ENCODE measurements around the gene ASTN2. TPM values are rescaled to one million over a fixed set of nuclear protein-coding genes. Genes with fewer than 3 reads are reported as not detected.

Gene ASTN2
- total RNA-seq, 4 donors from 2014 or later, result 0.97 to 4.7 (median 3.0) TPM

DNA sequence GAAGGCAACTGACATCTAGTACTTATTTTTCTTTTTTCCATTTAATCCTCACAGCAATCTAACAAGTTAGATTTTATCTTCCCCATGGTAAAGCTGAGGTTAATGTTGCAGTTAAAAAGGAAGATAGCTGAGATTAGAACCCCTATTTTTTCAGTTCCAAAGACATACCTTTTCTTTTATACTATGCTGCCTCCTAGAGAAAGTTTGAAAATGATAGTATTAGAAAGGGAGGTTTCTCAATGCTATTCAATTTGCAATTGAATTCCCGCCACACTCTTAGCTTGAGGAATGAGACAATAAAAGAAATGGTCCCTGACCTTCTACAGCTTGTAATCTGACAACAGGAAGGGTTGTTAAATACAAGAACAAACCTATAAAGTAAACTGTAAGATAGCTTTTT lies 923.6 kb downstream of the ASTN2 start:
- TF ChIP-seq CTCF (IDR thresholded peaks at IDR 0.05) (no peak), POLR2A (IDR thresholded peaks at IDR 0.05) (no peak)
- no peak overlapping the region for H3K4me3 ChIP-seq (ENCODE audit: low read depth, poor library complexity, severe bottlenecking)
- no peak for DNase-seq (ENCODE audit: low spot score in 2 of 2)
- WGBS, 2 donors, result 84 to 94% methylated on average over 1 of the region's 1 CpG
- intact Hi-C loops (cut with DNase I; ENCODE audit: low total_unique reads), result no loop called here

- intact Hi-C loops (cut with DNase I; ENCODE audit: low total_unique reads), result no loop called here
- no peak overlapping the region for H3K4me3 ChIP-seq (ENCODE audit: low read depth, poor library complexity, severe bottlenecking)
- 100% methylated on average over 1 of the region's 1 CpG for WGBS, 2 donors
- TF ChIP-seq POLR2A (IDR thresholded peaks at IDR 0.05), result no peak
- no peak for TF ChIP-seq CTCF (IDR thresholded peaks at IDR 0.05)
- DNase-seq (ENCODE audit: low spot score in 2 of 2), result no peak
Observed at GRCh38 chr9:116490321-116490720, 924.5 kb downstream of the ASTN2 start.

DNA sequence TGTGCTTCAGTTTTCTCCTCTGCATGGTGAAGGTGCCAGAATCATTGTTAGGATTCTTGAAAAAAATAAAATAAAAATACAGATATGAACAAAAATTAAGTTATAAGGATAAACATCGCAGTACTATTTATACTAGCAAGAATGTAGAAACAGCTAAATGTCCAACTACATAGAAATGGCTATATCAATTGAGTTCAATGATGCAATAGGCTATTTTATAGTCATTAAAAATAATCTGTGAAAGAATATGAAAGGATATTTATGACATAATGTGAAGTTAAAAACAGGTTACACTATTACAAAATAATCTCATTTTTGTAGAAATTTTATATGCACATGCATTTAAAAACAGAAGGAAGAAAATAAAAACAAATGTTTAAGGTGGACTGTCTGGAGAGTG lies 926.5 kb downstream of the ASTN2 start:
- 91 to 97% methylated on average over 1 of the region's 1 CpG for WGBS, 2 donors

GRCh38 chr9:116484492-116485061 lies 930.3 kb downstream of the ASTN2 start:
- 66 to 73% methylated on average over 8 of the region's 8 CpGs for WGBS, 2 donors
- no peak overlapping the region for H3K4me3 ChIP-seq (ENCODE audit: low read depth, poor library complexity, severe bottlenecking)
- intact Hi-C loops (cut with DNase I; ENCODE audit: low total_unique reads), result no loop called here

More for the DNA sequence above, 926.5 kb downstream of the ASTN2 start:
- no peak for TF ChIP-seq POLR2A (IDR thresholded peaks at IDR 0.05)
- no peak for TF ChIP-seq CTCF (IDR thresholded peaks at IDR 0.05)
- no peak for DNase-seq (ENCODE audit: low spot score in 2 of 2)
- intact Hi-C loops (cut with DNase I; ENCODE audit: low total_unique reads), result no loop called here
- no peak overlapping the region for H3K4me3 ChIP-seq (ENCODE audit: low read depth, poor library complexity, severe bottlenecking)

DNA sequence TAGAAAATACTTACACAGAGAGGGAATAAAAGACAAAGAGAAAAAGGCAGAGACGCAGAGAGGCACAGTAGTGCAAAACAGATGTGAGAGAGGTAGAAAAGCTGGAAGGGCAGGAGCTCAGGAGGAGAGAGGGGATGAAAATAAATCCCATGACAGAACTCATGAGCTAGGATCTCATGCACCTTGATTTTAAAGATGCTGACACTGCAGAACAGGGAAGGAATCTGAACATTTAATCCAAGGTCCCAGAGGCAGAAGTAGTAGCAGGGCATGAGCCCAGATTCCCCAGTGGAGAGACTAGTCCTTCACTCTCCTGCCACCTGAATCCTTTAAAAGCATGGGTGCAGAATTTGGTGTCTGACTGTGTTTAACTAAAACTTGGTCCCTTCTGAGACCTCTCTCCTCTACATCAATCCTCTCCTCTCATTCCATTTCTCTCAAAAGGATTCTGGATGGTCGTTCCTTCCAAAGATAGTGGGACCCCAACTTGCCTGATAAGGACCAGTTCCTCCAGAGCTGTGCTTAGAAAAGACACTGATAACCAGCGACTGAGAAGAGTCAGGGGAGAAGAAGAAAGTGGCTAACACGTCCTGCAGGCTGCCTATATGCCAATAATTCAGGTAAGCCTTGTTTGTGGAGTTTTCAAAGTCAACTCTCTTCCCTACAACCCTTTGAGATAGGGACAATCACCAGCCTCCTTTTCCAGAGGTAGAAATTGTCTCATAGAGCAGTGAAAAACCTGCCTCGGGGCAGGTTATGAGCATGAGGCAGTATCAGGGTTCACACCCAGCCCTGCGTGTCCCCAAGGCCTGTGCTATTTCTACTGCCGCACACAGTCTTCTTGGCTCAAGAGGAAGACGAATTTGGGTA lies 931.0 kb downstream of the ASTN2 start:
- intact Hi-C loops (cut with DNase I; ENCODE audit: low total_unique reads), result no loop called here
- DNase-seq (ENCODE audit: low spot score in 2 of 2), result no peak

More at GRCh38 chr9:116484492-116485061, 930.3 kb downstream of the ASTN2 start:
- no peak for TF ChIP-seq POLR2A (IDR thresholded peaks at IDR 0.05)
- no peak for TF ChIP-seq CTCF (IDR thresholded peaks at IDR 0.05)
- DNase-seq (ENCODE audit: low spot score in 2 of 2), result no peak

More for the DNA sequence above, 931.0 kb downstream of the ASTN2 start:
- TF ChIP-seq CTCF (IDR thresholded peaks at IDR 0.05) (no peak), POLR2A (IDR thresholded peaks at IDR 0.05) (no peak)
- WGBS, 2 donors, result 65 to 82% methylated on average over 8 of the region's 8 CpGs
- H3K4me3 ChIP-seq (ENCODE audit: low read depth, poor library complexity, severe bottlenecking), result no peak overlapping the region

Data from lower leg skin (tissue), 4 donors.